Neural crest cell (in vitro differentiated cells): Measurements from ENCODE around the gene SIK3. TPM values are rescaled to one million over a fixed set of nuclear protein-coding genes. Genes with fewer than 3 reads are reported as not detected.
A peak's percentile ranks its signal among the peaks of the same experiment; 100 is the strongest.

ENCODE experiments used
- DNase-seq: peaks from one replicate; pipeline ENCODE4 v3.0.0; 2021; ENCODE audit warnings: low read depth, mixed read lengths, low spot score
- H3K27ac Mint-ChIP-seq: one replicate; pipeline ENCODE4 v1.8.0; 2021; ENCODE audit warnings: mild to moderate bottlenecking, mixed read lengths; ENCODE audit not compliant: unreplicated experiment
- H3K27me3 Mint-ChIP-seq: 2 replicates; pipeline ENCODE4 v1.8.0; 2021; ENCODE audit warnings: low read depth, mild to moderate bottlenecking, mixed read lengths
- H3K36me3 Mint-ChIP-seq: 2 replicates; pipeline ENCODE4 v1.8.0; 2021; ENCODE audit warnings: low read depth, mild to moderate bottlenecking, mixed read lengths
- H3K4me1 Mint-ChIP-seq: 2 replicates; pipeline ENCODE4 v1.8.0; 2021; ENCODE audit warnings: mixed read lengths
- H3K4me3 Mint-ChIP-seq: one replicate; pipeline ENCODE4 v1.8.0; 2021; ENCODE audit warnings: mild to moderate bottlenecking, mixed read lengths
- H3K9me3 Mint-ChIP-seq: 2 replicates; pipeline ENCODE4 v1.8.0; 2021; ENCODE audit warnings: mixed read lengths
- CTCF ChIP-seq: fragments of 200-600 bp; sonication (generic); conservative IDR thresholded peaks from 2 replicates; pipeline ENCODE4 v1.5.0; 2021; ENCODE audit warnings: antibody characterized with exemption, mild to moderate bottlenecking
- total RNA-seq: library from RNA; stranded (reverse); gene quantifications from 2 replicates; pipeline ENCODE4 v1.2.1, GENCODE V29; 2021

SIK3 gene
- total RNA-seq, 1 donor from 2014 or later, result 39.7 TPM

- H3K36me3 Mint-ChIP-seq, result peaks cover 5% of the 10 kb centered on the region
- H3K4me3 Mint-ChIP-seq, result peak overlapping the region; percentile 100
- TF ChIP-seq CTCF, result no peak
- no peaks in the 10 kb centered on the region for H3K9me3 Mint-ChIP-seq
- peaks cover 46% of the 10 kb centered on the region for H3K4me1 Mint-ChIP-seq
- no peak for DNase-seq
- peak overlapping the region; percentile 53 for H3K27ac Mint-ChIP-seq
- H3K27me3 Mint-ChIP-seq, result no peaks in the 10 kb centered on the region
Observed at GRCh38 chr11:117097014-117097388, 1.2 kb downstream of the SIK3 start.

- H3K4me3 Mint-ChIP-seq, result peak overlapping the region; percentile 100
- DNase-seq, result peak; percentile 8
Observed at GRCh38 chr11:117096201-117096991, 1.8 kb downstream of the SIK3 start.

GRCh38 chr11:117095284-117096161 lies 2.7 kb downstream of the SIK3 start:
- H3K36me3 Mint-ChIP-seq, result peaks cover 5% of the 10 kb centered on the region
- no peak for TF ChIP-seq CTCF
- H3K27ac Mint-ChIP-seq, result no peak overlapping the region
- no peaks in the 10 kb centered on the region for H3K27me3 Mint-ChIP-seq
- peaks cover 46% of the 10 kb centered on the region for H3K4me1 Mint-ChIP-seq
- no peaks in the 10 kb centered on the region for H3K9me3 Mint-ChIP-seq
- H3K4me3 Mint-ChIP-seq, result peak overlapping the region; percentile 100
- no peak for DNase-seq

More at GRCh38 chr11:117096201-117096991, 1.8 kb downstream of the SIK3 start:
- H3K9me3 Mint-ChIP-seq, result no peaks in the 10 kb centered on the region
- H3K4me1 Mint-ChIP-seq, result peaks cover 46% of the 10 kb centered on the region
- peak overlapping the region; percentile 36 for H3K27ac Mint-ChIP-seq
- peaks cover 5% of the 10 kb centered on the region for H3K36me3 Mint-ChIP-seq
- TF ChIP-seq CTCF, result no peak
- H3K27me3 Mint-ChIP-seq, result no peaks in the 10 kb centered on the region

- peaks cover 9% of the 10 kb centered on the region for H3K36me3 Mint-ChIP-seq
- no peaks in the 10 kb centered on the region for H3K9me3 Mint-ChIP-seq
- peaks cover 43% of the 10 kb centered on the region for H3K4me1 Mint-ChIP-seq
- H3K27me3 Mint-ChIP-seq, result no peaks in the 10 kb centered on the region
- H3K27ac Mint-ChIP-seq, result no peak overlapping the region
- DNase-seq, result no peak
- H3K4me3 Mint-ChIP-seq, result peak overlapping the region; percentile 75
- no peak for TF ChIP-seq CTCF
Observed at GRCh38 chr11:117094776-117095175, 3.5 kb downstream of the SIK3 start.

- Mint-ChIP-seq H3K27me3 (no peaks in the 10 kb centered on the region), H3K27ac (no peak overlapping the region)
Observed at GRCh38 chr11:117092951-117093590, 5.2 kb downstream of the SIK3 start.

More at GRCh38 chr11:117092951-117093590, 5.2 kb downstream of the SIK3 start:
- H3K36me3 Mint-ChIP-seq, result peaks cover 11% of the 10 kb centered on the region
- H3K9me3 Mint-ChIP-seq, result no peaks in the 10 kb centered on the region
- no peak for DNase-seq
- no peak for TF ChIP-seq CTCF
- peaks cover 30% of the 10 kb centered on the region for H3K4me1 Mint-ChIP-seq
- no peak overlapping the region for H3K4me3 Mint-ChIP-seq
